Tibial nerve (tissue), 4 donors: Measurements from ENCODE around the gene HBZ. TPM values are rescaled to one million over a fixed set of nuclear protein-coding genes. Genes with fewer than 3 reads are reported as not detected.

Experiments
- DNase-seq, 2 donors: peaks; one replicate each; pipeline ENCODE4 v3.0.0-alpha.2; 2019; ENCODE audit warnings: low spot score in 2 of 2
- H3K27ac ChIP-seq, 4 donors: fragments of 200-600 bp; sonication (generic) in 3 of 4; one replicate each; pipeline ENCODE4 v1.5.1; 2017 to 2019; ENCODE audit warnings: mild to moderate bottlenecking in 1 of 4
- H3K27me3 ChIP-seq, 2 donors: fragments of 200-600 bp; sonication (generic) in 1 of 2; one replicate each; pipeline versions ENCODE4 v1.5.1 to v1.6.0; 2017 to 2019
- H3K36me3 ChIP-seq, 3 donors: fragments of 200-600 bp; sonication (generic); one replicate each; pipeline ENCODE4 v1.5.1; 2018 to 2019
- H3K4me1 ChIP-seq, 4 donors: fragments of 200-600 bp; sonication (generic) in 3 of 4; one replicate each; pipeline ENCODE4 v1.5.1; 2017 to 2019
- H3K4me3 ChIP-seq, 4 donors: fragments of 200-600 bp; sonication (generic) in 3 of 4; one replicate each; pipeline ENCODE4 v1.5.1; 2017 to 2019; ENCODE audit warnings: mild to moderate bottlenecking in 1 of 4, moderate library complexity in 1 of 4
- H3K9me3 ChIP-seq, 4 donors: fragments of 200-600 bp; sonication (generic) in 3 of 4; one replicate each; pipeline ENCODE4 v1.5.1; 2017 to 2019
- CTCF ChIP-seq, 5 experiments: fragments of 200-600 bp in 3 of 5; fragments of 450-650 bp in 2 of 5; sonication (generic) in 3 of 5; IDR thresholded peaks; one replicate each; pipeline ENCODE4 v1.5.1; 2016 to 2019; ENCODE audit warnings: antibody characterized with exemption in 5 of 5, mild to moderate bottlenecking in 3 of 5, moderate library complexity in 2 of 5
- EP300 ChIP-seq, 2 donors: sonication (generic); formaldehyde crosslinking; IDR thresholded peaks; one replicate each; pipeline ENCODE4 v1.6.1; 2017; ENCODE audit warnings: antibody characterized with exemption in 2 of 2, mild to moderate bottlenecking in 1 of 2
- POLR2A ChIP-seq, 2 donors: fragments of 450-650 bp; IDR thresholded peaks; one replicate each; pipeline ENCODE4 v1.6.1; 2017; ENCODE audit warnings: antibody characterized with exemption in 2 of 2, mild to moderate bottlenecking in 2 of 2, moderate library complexity in 2 of 2
- WGBS, 2 donors: methylation state at CpG; one replicate each; pipeline ENCODE4 v1.1.5; 2018; 5-methylcytosine and 5-hydroxymethylcytosine counted together
- total RNA-seq, 4 donors: library from RNA; depleted of rRNA; stranded (reverse); fragments of >200 nt; gene quantifications; one replicate each; pipeline ENCODE4 v1.1.0, GENCODE V29; 2016

Gene HBZ
- total RNA-seq, 4 donors from 2014 or later = not detected

DNA sequence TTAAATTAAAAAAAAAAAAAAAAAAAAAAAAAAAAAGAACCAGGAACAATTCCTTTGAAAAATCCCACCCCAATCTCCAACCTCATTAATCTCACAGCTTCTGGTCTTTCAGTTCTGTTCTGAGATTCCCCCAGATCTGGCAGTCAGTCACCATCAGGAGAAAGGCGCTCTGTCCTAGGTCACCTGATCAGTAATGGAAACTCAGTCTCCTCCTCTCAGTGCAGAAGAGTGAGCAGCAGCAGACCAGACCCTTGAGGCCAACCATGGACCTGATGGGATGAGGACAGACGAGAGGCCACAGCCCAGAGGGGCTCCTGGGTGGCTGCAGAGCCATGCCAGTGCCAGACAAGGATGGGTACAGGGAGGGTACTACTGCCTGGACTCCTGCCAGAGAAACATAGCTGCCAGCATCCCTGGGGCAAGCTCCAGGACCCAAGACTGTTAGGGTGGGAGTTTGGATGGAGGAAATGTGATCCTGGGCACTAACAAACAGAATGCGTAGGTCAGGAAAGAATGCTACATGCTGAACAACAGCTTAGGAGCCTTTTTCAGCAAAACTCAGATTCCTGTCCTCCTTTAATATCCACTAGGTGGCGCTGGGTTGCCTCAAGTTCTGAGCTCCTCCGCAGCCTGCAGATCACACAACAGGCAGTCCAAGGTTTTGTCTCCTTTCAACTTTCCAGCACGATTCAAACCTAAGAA lies 45.7 kb upstream of the HBZ start:
- peak overlapping the region in 2 of 4 donors; percentile 46 to 54 for H3K27ac ChIP-seq
- H3K4me3 ChIP-seq = no peak overlapping the region
- H3K36me3 ChIP-seq = peaks cover 0 to 53% (median 0%) of the 10 kb centered on the region in 3 donors

GRCh38 chr16:112153-112840 lies 40.1 kb upstream of the HBZ start:
- H3K9me3 ChIP-seq = no peaks in the 10 kb centered on the region
- peaks cover 0 to 83% (median 10%) of the 10 kb centered on the region in 3 donors for H3K36me3 ChIP-seq
- no peak overlapping the region for H3K4me3 ChIP-seq
- DNase-seq = no peak
- H3K27ac ChIP-seq = no peak overlapping the region
- 88 to 91% methylated on average over 14 to 21 of the region's 21 CpGs for WGBS, 2 donors
- TF ChIP-seq EP300 (IDR thresholded peaks at IDR 0.05) = no peak
- TF ChIP-seq CTCF (IDR thresholded peaks at IDR 0.05) = no peak
- no peak for TF ChIP-seq POLR2A (IDR thresholded peaks at IDR 0.05)
- H3K4me1 ChIP-seq = peaks cover 0 to 8% (median 0%) of the 10 kb centered on the region in 4 donors
- no peaks in the 10 kb centered on the region for H3K27me3 ChIP-seq

More for the DNA sequence above, 45.7 kb upstream of the HBZ start:
- Histone ChIP-seq H3K27me3 (no peaks in the 10 kb centered on the region), H3K4me1 (peaks cover 0 to 31% (median 19%) of the 10 kb centered on the region in 4 donors), H3K9me3 (no peaks in the 10 kb centered on the region)
- TF ChIP-seq POLR2A (IDR thresholded peaks at IDR 0.05) (no peak), EP300 (IDR thresholded peaks at IDR 0.05) (no peak), CTCF (IDR thresholded peaks at IDR 0.05) (peak; percentile 62 to 81 (median 77))
- WGBS, 2 donors = 26 to 27% methylated on average over 6 of the region's 6 CpGs
- peak in 1 of 2 donors; percentile 65 for DNase-seq

- peaks cover 0 to 15% (median 0%) of the 10 kb centered on the region in 4 donors for H3K4me1 ChIP-seq
- DNase-seq = no peak
- H3K9me3 ChIP-seq = no peaks in the 10 kb centered on the region
- no peak overlapping the region for H3K27ac ChIP-seq
- 86 to 89% methylated on average over 2 of the region's 2 CpGs for WGBS, 2 donors
- peaks cover 0 to 84% (median 10%) of the 10 kb centered on the region in 3 donors for H3K36me3 ChIP-seq
- TF ChIP-seq POLR2A (IDR thresholded peaks at IDR 0.05) (no peak), CTCF (IDR thresholded peaks at IDR 0.05) (no peak)
- H3K4me3 ChIP-seq = no peak overlapping the region
- no peaks in the 10 kb centered on the region for H3K27me3 ChIP-seq
Observed at GRCh38 chr16:114327-114726, 38.1 kb upstream of the HBZ start.

DNA sequence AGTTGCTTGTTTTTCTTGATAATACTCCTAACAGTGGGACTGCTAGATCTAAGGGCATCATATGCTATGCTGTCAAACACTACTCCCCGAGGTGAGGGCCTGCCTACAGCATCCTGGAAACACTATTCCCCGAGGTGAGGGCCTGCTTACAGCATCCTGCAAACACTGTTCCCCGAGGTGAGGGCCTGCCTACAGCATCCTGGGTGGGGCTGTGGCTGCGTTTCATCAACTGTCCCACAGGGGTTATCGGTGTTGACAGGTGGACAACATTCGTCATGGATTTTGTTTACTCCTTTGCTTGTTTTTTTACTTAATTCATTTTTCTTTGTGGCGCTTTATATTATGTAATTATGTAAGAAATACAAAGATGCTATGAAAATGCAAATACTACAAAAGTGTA lies 36.4 kb upstream of the HBZ start:
- H3K27me3 ChIP-seq = no peaks in the 10 kb centered on the region
- no peaks in the 10 kb centered on the region for H3K9me3 ChIP-seq
- DNase-seq = no peak
- H3K27ac ChIP-seq = no peak overlapping the region
- 71 to 79% methylated on average over 7 of the region's 7 CpGs for WGBS, 2 donors
- H3K4me3 ChIP-seq = no peak overlapping the region
- H3K36me3 ChIP-seq = peaks cover 0 to 76% (median 10%) of the 10 kb centered on the region in 3 donors
- TF ChIP-seq EP300 (IDR thresholded peaks at IDR 0.05) (no peak), CTCF (IDR thresholded peaks at IDR 0.05) (no peak), POLR2A (IDR thresholded peaks at IDR 0.05) (no peak)
- H3K4me1 ChIP-seq = peaks cover 0 to 15% (median 0%) of the 10 kb centered on the region in 4 donors
